Activated naive CD8-positive, alpha-beta T cell (primary cell): ENCODE data around the gene HYCC2.
"Not testable (repeated sequence)": the region's sequence is repeated elsewhere in the genome, so short reads cannot be mapped to it uniquely, and the experiment has no call there.

Experiments used
- H3K27ac Mint-ChIP-seq: one replicate; pipeline ENCODE4 v1.8.0; 2021; ENCODE audit warnings: mixed read lengths
- H3K27me3 Mint-ChIP-seq: one replicate; pipeline ENCODE4 v1.8.0; 2021; ENCODE audit warnings: mixed read lengths
- H3K36me3 Mint-ChIP-seq: one replicate; pipeline ENCODE4 v1.8.0; 2021; ENCODE audit warnings: mixed read lengths
- H3K4me1 Mint-ChIP-seq: one replicate; pipeline ENCODE4 v1.8.0; 2021; ENCODE audit warnings: low read depth, mixed read lengths
- H3K4me3 Mint-ChIP-seq: one replicate; pipeline ENCODE4 v1.8.0; 2021; ENCODE audit warnings: mild to moderate bottlenecking, mixed read lengths
- H3K9me3 Mint-ChIP-seq: one replicate; pipeline ENCODE4 v1.8.0; 2021; ENCODE audit warnings: low read depth, mixed read lengths

The HYCC2 gene

GRCh38 chr2:201049455-201049854 is 22.0 kb downstream of the HYCC2 start:
- Mint-ChIP-seq H3K9me3 (peaks cover 7% of the 10 kb centered on the region), H3K4me1 (peaks cover 33% of the 10 kb centered on the region), H3K36me3 (peaks cover 13% of the 10 kb centered on the region), H3K27me3 (no peaks in the 10 kb centered on the region), H3K27ac (no peak overlapping the region), H3K4me3 (no peak overlapping the region)

- H3K4me3 Mint-ChIP-seq = no peak overlapping the region
- H3K4me1 Mint-ChIP-seq = peaks cover 23% of the 10 kb centered on the region
- H3K27ac Mint-ChIP-seq = no peak overlapping the region
Measured at GRCh38 chr2:201046881-201047280, 24.6 kb downstream of the HYCC2 start.

GRCh38 chr2:201043050-201043449 is 28.4 kb downstream of the HYCC2 start:
- H3K4me1 Mint-ChIP-seq = peaks cover 17% of the 10 kb centered on the region
- H3K27ac Mint-ChIP-seq, H3K27me3 Mint-ChIP-seq, H3K4me3 Mint-ChIP-seq, H3K9me3 Mint-ChIP-seq: not testable (repeated sequence)
- peaks cover 23% of the 10 kb centered on the region for H3K36me3 Mint-ChIP-seq

More at GRCh38 chr2:201046881-201047280, 24.6 kb downstream of the HYCC2 start:
- H3K27me3 Mint-ChIP-seq = no peaks in the 10 kb centered on the region
- H3K9me3 Mint-ChIP-seq = peaks cover 7% of the 10 kb centered on the region
- peaks cover 12% of the 10 kb centered on the region for H3K36me3 Mint-ChIP-seq

GRCh38 chr2:201042451-201042850 is 29.0 kb downstream of the HYCC2 start:
- not testable (repeated sequence) for H3K27ac Mint-ChIP-seq, H3K4me3 Mint-ChIP-seq, H3K9me3 Mint-ChIP-seq, H3K27me3 Mint-ChIP-seq
- H3K4me1 Mint-ChIP-seq = peaks cover 16% of the 10 kb centered on the region
- peaks cover 22% of the 10 kb centered on the region for H3K36me3 Mint-ChIP-seq

GRCh38 chr2:201040867-201041628 is 30.4 kb downstream of the HYCC2 start:
- Mint-ChIP-seq H3K4me1 (peaks cover 6% of the 10 kb centered on the region), H3K4me3 (no peak overlapping the region), H3K27ac (peak overlapping the region; percentile 77), H3K36me3 (peaks cover 20% of the 10 kb centered on the region), H3K9me3 (no peaks in the 10 kb centered on the region), H3K27me3 (no peaks in the 10 kb centered on the region)

GRCh38 chr2:201038855-201039254 is 32.6 kb downstream of the HYCC2 start:
- no peak overlapping the region for H3K4me3 Mint-ChIP-seq
- H3K27ac Mint-ChIP-seq = no peak overlapping the region
- H3K9me3 Mint-ChIP-seq = no peaks in the 10 kb centered on the region
- peaks cover 21% of the 10 kb centered on the region for H3K36me3 Mint-ChIP-seq
- peaks cover 4% of the 10 kb centered on the region for H3K4me1 Mint-ChIP-seq
- no peaks in the 10 kb centered on the region for H3K27me3 Mint-ChIP-seq

GRCh38 chr2:201038361-201038760 is 33.1 kb downstream of the HYCC2 start:
- H3K4me3 Mint-ChIP-seq, H3K27me3 Mint-ChIP-seq, H3K9me3 Mint-ChIP-seq, H3K4me1 Mint-ChIP-seq, H3K27ac Mint-ChIP-seq: not testable (repeated sequence)
- peaks cover 21% of the 10 kb centered on the region for H3K36me3 Mint-ChIP-seq

GRCh38 chr2:201034355-201034754 is 37.1 kb downstream of the HYCC2 start:
- not testable (repeated sequence) for H3K27ac Mint-ChIP-seq, H3K27me3 Mint-ChIP-seq, H3K4me3 Mint-ChIP-seq, H3K9me3 Mint-ChIP-seq, H3K4me1 Mint-ChIP-seq
- H3K36me3 Mint-ChIP-seq = peaks cover 16% of the 10 kb centered on the region

GRCh38 chr2:201024518-201024917 is 47.0 kb downstream of the HYCC2 start:
- Mint-ChIP-seq H3K9me3 (no peaks in the 10 kb centered on the region), H3K4me1 (peaks cover 34% of the 10 kb centered on the region), H3K4me3 (no peak overlapping the region), H3K36me3 (peaks cover 26% of the 10 kb centered on the region), H3K27ac (no peak overlapping the region), H3K27me3 (no peaks in the 10 kb centered on the region)

- peaks cover 26% of the 10 kb centered on the region for H3K36me3 Mint-ChIP-seq
- H3K27ac Mint-ChIP-seq = peak overlapping the region; percentile 25
- H3K4me1 Mint-ChIP-seq = peaks cover 22% of the 10 kb centered on the region
- H3K9me3 Mint-ChIP-seq = no peaks in the 10 kb centered on the region
- no peaks in the 10 kb centered on the region for H3K27me3 Mint-ChIP-seq
- H3K4me3 Mint-ChIP-seq = no peak overlapping the region
Measured at GRCh38 chr2:201021914-201022313, 49.6 kb downstream of the HYCC2 start.
